Brain microvascular endothelial cell (primary cell): Measurements from ENCODE around the gene OPN3.
"Not testable (repeated sequence)": the region's sequence is repeated elsewhere in the genome, so short reads cannot be mapped to it uniquely, and the experiment has no call there.

Source experiments
- DNase-seq: peaks from one replicate; pipeline ENCODE4 v3.0.0-alpha.2; 2020
- H3K27ac ChIP-seq: fragments of 250-450 bp; sonication (Bioruptor Pico); 2 replicates; pipeline ENCODE4 v1.5.1; 2020; ENCODE audit warnings: mild to moderate bottlenecking, moderate library complexity
- H3K27me3 ChIP-seq: fragments of 250-450 bp; sonication (Bioruptor Pico); replicated peaks from 2 replicates; pipeline ENCODE4 v1.5.1; 2020; ENCODE audit warnings: mild to moderate bottlenecking
- H3K36me3 ChIP-seq: fragments of 250-450 bp; sonication (Bioruptor Pico); replicated peaks from 2 replicates; pipeline ENCODE4 v1.5.1; 2020; ENCODE audit warnings: mild to moderate bottlenecking
- H3K4me3 ChIP-seq: 2 replicates; pipeline ENCODE4 v1.5.1; 2011; ENCODE audit warnings: low read depth, mild to moderate bottlenecking, control low read depth, low read length, moderate library complexity
- in situ Hi-C: cut with HindIII; loops from 2 replicates; pipeline ENCODE4 v1.10.0; 2017; ENCODE audit warnings: low sequenced_read_pairs, low pct_ligation_motif_present
- TF ChIP-seq, protein P1 (sequence below): IDR thresholded peaks from 2 replicates; pipeline ENCODE4 v1.5.1; 2011; ENCODE audit warnings: low read depth, mild to moderate bottlenecking, moderate library complexity, low read length, control low read depth, inconsistent platforms; ENCODE audit errors: missing control alignments

OPN3 gene

DNA sequence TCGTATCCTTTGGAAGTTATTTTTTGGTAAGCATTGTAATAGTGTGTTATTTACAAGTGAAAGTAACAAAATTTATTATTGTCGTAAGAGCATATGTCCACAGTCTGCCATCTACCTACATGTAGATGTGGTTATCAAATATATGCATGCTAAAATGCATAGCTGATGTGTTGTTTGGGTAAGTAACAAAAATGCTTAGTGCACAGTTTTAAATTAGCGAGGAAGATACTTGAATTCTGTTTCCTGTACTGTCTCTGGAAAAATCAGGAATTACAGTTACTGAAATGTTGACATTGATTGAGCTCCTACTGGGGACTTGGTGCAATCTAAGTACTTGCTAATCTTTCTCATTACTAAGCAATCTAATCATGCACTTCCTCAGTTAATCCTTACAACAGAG lies 26.2 kb upstream of the OPN3 start:
- Histone ChIP-seq H3K36me3 (no peaks in the 10 kb centered on the region), H3K27ac (no peak overlapping the region), H3K4me3 (no peak overlapping the region), H3K27me3 (no peaks in the 10 kb centered on the region)
- TF ChIP-seq, protein P1, sequence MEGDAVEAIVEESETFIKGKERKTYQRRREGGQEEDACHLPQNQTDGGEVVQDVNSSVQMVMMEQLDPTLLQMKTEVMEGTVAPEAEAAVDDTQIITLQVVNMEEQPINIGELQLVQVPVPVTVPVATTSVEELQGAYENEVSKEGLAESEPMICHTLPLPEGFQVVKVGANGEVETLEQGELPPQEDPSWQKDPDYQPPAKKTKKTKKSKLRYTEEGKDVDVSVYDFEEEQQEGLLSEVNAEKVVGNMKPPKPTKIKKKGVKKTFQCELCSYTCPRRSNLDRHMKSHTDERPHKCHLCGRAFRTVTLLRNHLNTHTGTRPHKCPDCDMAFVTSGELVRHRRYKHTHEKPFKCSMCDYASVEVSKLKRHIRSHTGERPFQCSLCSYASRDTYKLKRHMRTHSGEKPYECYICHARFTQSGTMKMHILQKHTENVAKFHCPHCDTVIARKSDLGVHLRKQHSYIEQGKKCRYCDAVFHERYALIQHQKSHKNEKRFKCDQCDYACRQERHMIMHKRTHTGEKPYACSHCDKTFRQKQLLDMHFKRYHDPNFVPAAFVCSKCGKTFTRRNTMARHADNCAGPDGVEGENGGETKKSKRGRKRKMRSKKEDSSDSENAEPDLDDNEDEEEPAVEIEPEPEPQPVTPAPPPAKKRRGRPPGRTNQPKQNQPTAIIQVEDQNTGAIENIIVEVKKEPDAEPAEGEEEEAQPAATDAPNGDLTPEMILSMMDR, result no peak
- DNase-seq, result no peak
- in situ Hi-C loops, result no loop called here

DNA sequence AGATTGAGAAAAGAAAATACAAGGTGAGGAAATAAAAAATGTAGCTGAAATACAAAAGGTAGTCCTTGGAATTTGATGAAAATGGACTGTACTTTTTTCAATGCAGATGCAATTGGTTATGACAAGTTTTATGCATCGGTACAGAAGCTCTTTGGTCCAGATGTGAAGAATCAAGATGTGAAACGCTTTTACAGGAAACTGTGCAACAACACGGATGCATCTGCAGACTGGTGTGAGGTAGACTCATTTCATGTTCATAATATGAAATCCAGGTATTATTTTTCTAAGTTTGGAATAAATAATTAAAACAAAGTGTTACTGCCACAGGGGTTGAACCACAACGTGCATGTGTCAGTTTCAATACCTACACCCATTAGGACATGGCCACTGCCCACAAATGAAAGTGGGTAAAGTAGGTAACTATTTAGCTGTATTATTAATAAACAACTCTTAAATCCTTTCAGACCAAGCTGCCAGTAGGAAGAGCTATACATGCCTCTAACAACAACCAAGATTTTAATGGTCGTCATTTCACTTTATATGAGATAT lies 20.3 kb upstream of the OPN3 start:
- no peaks in the 10 kb centered on the region for H3K27me3 ChIP-seq
- no peak for DNase-seq
- H3K27ac ChIP-seq, result no peak overlapping the region
- H3K36me3 ChIP-seq, result no peaks in the 10 kb centered on the region
- in situ Hi-C loops, result no loop called here
- TF ChIP-seq, protein P1, result no peak
- H3K4me3 ChIP-seq, result no peak overlapping the region

DNA sequence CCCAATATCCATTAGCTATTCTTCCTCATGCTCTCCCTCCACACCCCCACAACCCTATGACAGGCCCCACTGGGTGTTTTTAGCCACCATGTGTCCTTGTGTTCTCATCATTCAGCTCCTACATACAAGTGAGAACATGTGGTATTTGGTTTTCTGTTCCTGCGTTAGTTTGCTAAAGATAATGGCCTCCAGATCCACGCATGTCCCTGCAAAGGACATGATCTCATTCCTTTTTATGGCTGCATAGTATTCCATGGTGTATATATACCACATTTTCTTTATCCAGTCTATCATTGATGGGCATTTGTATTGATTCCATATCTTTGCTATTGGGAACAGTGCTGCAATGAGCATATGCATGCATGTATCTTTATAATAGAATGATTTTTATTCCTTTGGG lies 18.8 kb upstream of the OPN3 start:
- DNase-seq, in situ Hi-C loops, H3K27me3 ChIP-seq, H3K27ac ChIP-seq, H3K36me3 ChIP-seq, H3K4me3 ChIP-seq: not testable (repeated sequence)

DNA sequence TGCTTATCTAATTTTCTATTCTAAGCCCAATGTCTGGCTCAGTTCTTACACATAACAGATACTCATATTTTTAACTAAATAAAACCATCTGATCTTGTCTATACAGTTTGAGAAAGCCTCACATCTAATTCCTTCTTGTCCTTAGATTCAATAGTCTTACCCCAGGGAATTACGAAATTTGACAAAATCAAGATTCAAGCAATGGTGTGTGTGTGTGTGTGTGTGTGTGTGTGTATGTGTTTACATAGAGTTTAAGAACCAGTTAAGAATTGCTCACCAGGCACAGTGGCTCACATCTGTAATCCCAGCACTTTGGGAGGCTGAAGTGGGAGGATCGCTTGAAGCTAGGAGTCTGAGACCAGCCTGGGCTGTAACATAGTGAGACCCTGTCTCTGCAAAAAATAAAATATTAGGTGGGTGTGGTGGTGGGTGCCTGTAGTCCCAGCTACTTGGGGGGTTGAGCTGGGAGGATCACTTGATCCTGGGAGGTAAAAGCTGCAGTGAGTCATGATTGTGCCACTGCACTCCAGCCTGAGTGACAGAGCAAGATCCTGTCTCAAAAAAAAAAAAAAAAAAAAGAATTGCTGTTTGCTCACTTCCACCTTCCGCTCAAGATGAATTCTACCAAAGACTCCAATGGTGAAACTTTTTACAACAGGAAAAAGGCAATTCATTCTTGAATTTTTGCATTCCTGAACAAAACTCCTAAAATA lies 18.1 kb upstream of the OPN3 start:
- H3K27ac ChIP-seq, result no peak overlapping the region
- in situ Hi-C loops, result no loop called here
- H3K4me3 ChIP-seq, result no peak overlapping the region
- DNase-seq, result peak; percentile 12
- no peaks in the 10 kb centered on the region for H3K36me3 ChIP-seq
- H3K27me3 ChIP-seq, result no peaks in the 10 kb centered on the region
- TF ChIP-seq, protein P1, result no peak

DNA sequence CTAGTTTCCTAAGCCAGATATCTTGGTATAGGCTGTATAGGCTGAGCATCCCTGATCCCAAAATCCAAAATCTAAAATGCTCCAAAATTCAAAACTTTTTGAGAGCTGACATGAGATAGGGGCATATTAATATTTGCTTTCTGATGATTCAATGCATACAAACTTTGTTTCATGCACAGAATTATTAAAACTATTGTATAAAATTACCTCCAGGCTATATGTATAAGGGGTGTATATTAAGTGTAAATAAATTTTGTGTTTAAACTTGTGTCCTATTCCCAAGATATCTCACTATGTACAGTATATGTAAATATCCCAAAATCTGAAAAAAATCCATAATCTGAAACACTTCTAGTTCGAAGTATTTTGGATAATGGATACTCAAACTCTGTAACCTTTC lies 14.5 kb upstream of the OPN3 start:
- in situ Hi-C loops, result no loop called here
- no peaks in the 10 kb centered on the region for H3K36me3 ChIP-seq
- no peak overlapping the region for H3K4me3 ChIP-seq
- H3K27me3 ChIP-seq, result no peaks in the 10 kb centered on the region
- TF ChIP-seq, protein P1, result no peak
- DNase-seq, result no peak
- no peak overlapping the region for H3K27ac ChIP-seq

DNA sequence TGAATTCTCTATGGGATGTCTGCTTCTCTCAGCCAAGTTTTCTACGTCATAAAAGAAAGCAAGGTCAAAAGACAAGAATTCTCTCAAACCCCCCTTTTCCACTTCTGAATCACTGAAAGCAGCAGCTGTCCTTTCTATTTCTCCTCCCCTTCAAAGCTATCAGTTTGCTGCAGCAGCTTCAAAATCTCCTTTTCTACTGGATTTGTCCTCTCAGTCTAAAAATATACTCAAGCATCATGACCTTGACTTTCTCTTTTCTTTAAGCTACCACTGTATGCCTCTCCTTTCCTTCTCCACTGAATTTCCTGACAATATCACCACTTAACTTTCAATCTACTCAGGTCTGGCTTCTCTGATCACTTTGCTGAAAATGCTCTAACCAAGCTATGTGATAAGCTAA lies 13.8 kb upstream of the OPN3 start:
- H3K4me3 ChIP-seq, result no peak overlapping the region
- in situ Hi-C loops, result no loop called here
- no peaks in the 10 kb centered on the region for H3K36me3 ChIP-seq
- no peak for DNase-seq
- no peak overlapping the region for H3K27ac ChIP-seq
- TF ChIP-seq, protein P1, result no peak
- H3K27me3 ChIP-seq, result no peaks in the 10 kb centered on the region
